Trophoblast cell (in vitro differentiated cells and primary cell): ENCODE results near the gene PLCG2.

ENCODE experiments used
- DNase-seq, 2 donors: peaks; one replicate each; pipeline ENCODE4 v3.0.0-alpha.2; 2016
- H2AFZ ChIP-seq: 2 replicates; pipeline ENCODE4 v1.6.1; 2013; ENCODE audit warnings: low read length, moderate library complexity, mild to moderate bottlenecking; ENCODE audit not compliant: insufficient read depth, poor library complexity
- H2AK5ac ChIP-seq: 2 replicates; pipeline ENCODE4 v1.6.1; 2013; ENCODE audit warnings: mild to moderate bottlenecking, low read length
- H2BK120ac ChIP-seq: 2 replicates; pipeline ENCODE4 v1.6.1; 2013; ENCODE audit warnings: low read length, mild to moderate bottlenecking, moderate library complexity; ENCODE audit not compliant: insufficient read depth, poor library complexity
- H2BK12ac ChIP-seq: 2 replicates; pipeline ENCODE4 v1.6.1; 2013; ENCODE audit warnings: mild to moderate bottlenecking, low read length, moderate library complexity
- H2BK5ac ChIP-seq: 2 replicates; pipeline ENCODE4 v1.6.1; 2013; ENCODE audit warnings: low read length, low read depth, moderate library complexity, mild to moderate bottlenecking; ENCODE audit not compliant: poor library complexity
- H3K14ac ChIP-seq: 2 replicates; pipeline ENCODE4 v1.6.1; 2013; ENCODE audit warnings: mild to moderate bottlenecking, low read length
- H3K18ac ChIP-seq: 2 replicates; pipeline ENCODE4 v1.6.1; 2013; ENCODE audit warnings: mild to moderate bottlenecking, low read length
- H3K23ac ChIP-seq: 2 replicates; pipeline ENCODE4 v1.6.1; 2013; ENCODE audit warnings: low read length
- H3K27ac ChIP-seq: 2 replicates; pipeline ENCODE4 v1.5.1; 2013; ENCODE audit warnings: low read depth, mild to moderate bottlenecking, inconsistent platforms, low read length, moderate library complexity
- H3K27me3 ChIP-seq: 2 replicates; pipeline ENCODE4 v1.6.1; 2013; ENCODE audit warnings: inconsistent platforms, mild to moderate bottlenecking, low read length, moderate library complexity; ENCODE audit not compliant: insufficient read depth
- H3K36me3 ChIP-seq, 2 experiments: 1 replicate in 1 of 2; 2 replicates in 1 of 2; pipeline ENCODE4 v1.6.1; 2013; ENCODE audit warnings: low read length in 2 of 2, mild to moderate bottlenecking in 2 of 2, moderate library complexity in 1 of 2; ENCODE audit not compliant: insufficient read depth in 2 of 2, control insufficient read depth in 1 of 2
- H3K4ac ChIP-seq: 2 replicates; pipeline ENCODE4 v1.6.1; 2013; ENCODE audit warnings: low read depth, mild to moderate bottlenecking, low read length, moderate library complexity
- H3K4me1 ChIP-seq, 2 experiments: 1 replicate in 1 of 2; 2 replicates in 1 of 2; pipeline ENCODE4 v1.6.1; 2013; ENCODE audit warnings: low read length in 2 of 2, mild to moderate bottlenecking in 2 of 2, moderate library complexity in 1 of 2; ENCODE audit not compliant: insufficient read depth in 2 of 2, control insufficient read depth in 1 of 2
- H3K4me2 ChIP-seq: 2 replicates; pipeline ENCODE4 v1.6.1; 2013; ENCODE audit warnings: inconsistent platforms, mild to moderate bottlenecking, low read length, moderate library complexity
- H3K4me3 ChIP-seq: 2 replicates; pipeline ENCODE4 v1.5.1; 2013; ENCODE audit warnings: mild to moderate bottlenecking, low read depth, low read length, inconsistent platforms
- H3K79me1 ChIP-seq: one replicate; pipeline ENCODE4 v1.6.1; 2013; ENCODE audit warnings: low read length
- H3K79me2 ChIP-seq: 2 replicates; pipeline ENCODE4 v1.6.1; 2013; ENCODE audit warnings: low read length, mild to moderate bottlenecking; ENCODE audit not compliant: control insufficient read depth, insufficient read depth, poor library complexity
- H3K9ac ChIP-seq: 2 replicates; pipeline ENCODE4 v1.6.1; 2013; ENCODE audit warnings: mild to moderate bottlenecking, low read length
- H3K9me3 ChIP-seq: 2 replicates; pipeline ENCODE4 v1.6.1; 2013; ENCODE audit warnings: low read depth, mild to moderate bottlenecking, control low read depth, inconsistent platforms, low read length; ENCODE audit not compliant: insufficient read depth
- H4K12ac ChIP-seq: 2 replicates; pipeline ENCODE4 v1.6.1; 2013; ENCODE audit warnings: low read depth, mild to moderate bottlenecking, low read length, moderate library complexity
- H4K8ac ChIP-seq: 2 replicates; pipeline ENCODE4 v1.6.1; 2013; ENCODE audit warnings: low read depth, mild to moderate bottlenecking, low read length, moderate library complexity
- H4K91ac ChIP-seq: one replicate; pipeline ENCODE4 v1.6.1; 2013; ENCODE audit warnings: low read depth, mild to moderate bottlenecking, low read length, moderate library complexity
- WGBS: extraction: QIAGEN DNeasy Blood & Tissue Kit; methylation state at CpG from one replicate; pipeline ENCODE4 v1.1.7; 2013; ENCODE audit warnings: missing lambda C conversion rate; ENCODE audit not compliant: insufficient read length, insufficient coverage; ENCODE audit errors: extremely low coverage; 5-methylcytosine and 5-hydroxymethylcytosine counted together

Gene PLCG2

DNA sequence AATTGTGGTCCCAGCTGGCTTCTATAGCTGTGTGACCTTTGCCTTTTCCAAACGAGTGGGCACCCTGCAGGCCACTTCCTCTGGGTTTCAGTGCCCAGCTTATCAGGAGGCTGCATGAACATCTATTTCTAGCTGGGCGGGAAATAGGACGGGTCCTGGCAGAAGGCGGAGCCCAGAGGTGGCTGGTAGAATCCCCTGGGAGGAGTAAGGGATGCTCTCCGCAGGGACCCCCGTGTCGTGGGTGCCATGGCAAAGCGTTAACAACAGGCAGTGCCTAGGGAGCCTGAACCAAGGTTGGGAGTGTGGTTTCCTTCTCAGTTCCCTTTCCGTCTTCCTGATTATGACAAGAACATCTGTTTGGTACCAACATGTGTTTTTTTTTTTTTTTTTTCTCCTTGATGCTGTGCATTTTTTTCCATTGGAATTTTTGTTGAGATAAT is 58.2 kb downstream of the PLCG2 start:
- H2AFZ ChIP-seq = no peak overlapping the region
- no peak overlapping the region for H4K12ac ChIP-seq
- no peaks in the 10 kb centered on the region for H3K27me3 ChIP-seq
- no CpG with 5 or more reads among the region's 9 CpGs for WGBS
- H3K9me3 ChIP-seq = peaks cover 2% of the 10 kb centered on the region
- no peak overlapping the region for H3K14ac ChIP-seq
- no peak overlapping the region for H3K27ac ChIP-seq
- H3K4me1 ChIP-seq = peaks cover 0 to 4% of the 10 kb centered on the region in 2 experiments
- no peaks in the 10 kb centered on the region for H3K36me3 ChIP-seq
- no peak overlapping the region for H4K8ac ChIP-seq
- no peak overlapping the region for H2BK5ac ChIP-seq
- H3K9ac ChIP-seq = no peak overlapping the region
- no peak overlapping the region for H3K23ac ChIP-seq
- H3K4ac ChIP-seq = no peak overlapping the region
- no peak overlapping the region for H4K91ac ChIP-seq
- no peak overlapping the region for H3K4me2 ChIP-seq
- H2BK120ac ChIP-seq = no peak overlapping the region
- no peak overlapping the region for H3K18ac ChIP-seq
- H2BK12ac ChIP-seq = no peak overlapping the region
- no peak overlapping the region for H3K4me3 ChIP-seq
- H3K79me1 ChIP-seq = no peaks in the 10 kb centered on the region
- H2AK5ac ChIP-seq = no peak overlapping the region
- DNase-seq = no peak
- H3K79me2 ChIP-seq = no peaks in the 10 kb centered on the region

DNA sequence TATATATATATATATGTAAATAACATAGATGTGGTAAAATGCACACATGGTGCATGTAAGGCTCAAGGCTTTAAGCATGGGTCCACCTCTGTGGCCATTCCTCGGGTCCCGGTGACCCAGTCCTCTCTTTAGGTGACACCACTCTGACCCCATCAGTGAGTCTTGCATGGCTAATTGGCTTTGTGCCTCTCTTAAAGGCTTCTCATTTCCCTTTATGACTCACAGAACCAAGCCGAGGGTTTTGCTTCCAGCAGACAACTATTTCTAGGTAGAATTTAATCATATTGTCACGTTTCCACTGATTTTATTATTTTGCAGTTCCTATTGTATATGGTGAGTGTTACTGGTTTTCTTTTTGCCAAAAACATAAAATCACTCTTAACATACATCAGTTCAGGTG is 59.7 kb downstream of the PLCG2 start:
- Histone ChIP-seq H3K36me3 (no peaks in the 10 kb centered on the region), H2AK5ac (no peak overlapping the region), H3K4ac (no peak overlapping the region), H3K4me3 (no peak overlapping the region), H4K8ac (no peak overlapping the region), H3K79me1 (no peaks in the 10 kb centered on the region), H3K18ac (no peak overlapping the region), H3K4me1 (peaks cover 0 to 4% of the 10 kb centered on the region in 2 experiments), H3K27ac (no peak overlapping the region), H2BK120ac (no peak overlapping the region), H2BK5ac (no peak overlapping the region), H3K9me3 (peaks cover 2% of the 10 kb centered on the region), H3K23ac (no peak overlapping the region), H4K12ac (no peak overlapping the region), H2BK12ac (no peak overlapping the region), H4K91ac (no peak overlapping the region), H3K4me2 (no peak overlapping the region), H3K9ac (no peak overlapping the region), H2AFZ (no peak overlapping the region), H3K27me3 (no peaks in the 10 kb centered on the region), H3K14ac (no peak overlapping the region), H3K79me2 (no peaks in the 10 kb centered on the region)
- WGBS = no CpG with 5 or more reads among the region's 4 CpGs
- DNase-seq = no peak

DNA sequence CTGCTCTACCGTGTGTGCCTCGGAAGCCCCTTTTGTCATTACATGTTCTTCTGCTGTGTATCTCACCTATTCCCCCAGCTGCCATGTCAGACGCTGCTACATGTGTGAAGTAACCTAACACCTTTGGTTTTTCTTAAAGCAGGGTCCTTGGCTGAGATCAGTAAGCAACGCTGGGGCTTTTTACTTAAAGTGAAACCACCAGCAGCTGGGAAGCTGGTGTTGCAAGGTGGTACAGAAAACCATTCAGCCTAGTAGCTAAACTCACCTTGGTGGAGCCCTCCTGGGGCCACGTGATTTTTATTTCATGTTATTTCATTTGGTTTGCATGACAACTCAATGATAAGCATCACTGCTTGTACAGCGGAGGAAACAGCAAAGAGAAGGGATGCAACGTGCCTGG is 62.6 kb downstream of the PLCG2 start:
- H3K18ac ChIP-seq = no peak overlapping the region
- H2BK5ac ChIP-seq = no peak overlapping the region
- H2BK12ac ChIP-seq = no peak overlapping the region
- H3K9me3 ChIP-seq = peaks cover 2% of the 10 kb centered on the region
- no peaks in the 10 kb centered on the region for H3K79me2 ChIP-seq
- H3K4me2 ChIP-seq = no peak overlapping the region
- H4K8ac ChIP-seq = no peak overlapping the region
- no peak overlapping the region for H3K27ac ChIP-seq
- no peak overlapping the region for H3K14ac ChIP-seq
- no peaks in the 10 kb centered on the region for H3K36me3 ChIP-seq
- WGBS = no CpG with 5 or more reads among the region's 7 CpGs
- no peak overlapping the region for H4K91ac ChIP-seq
- no peak for DNase-seq
- no peaks in the 10 kb centered on the region for H3K79me1 ChIP-seq
- no peak overlapping the region for H3K9ac ChIP-seq
- no peak overlapping the region for H2BK120ac ChIP-seq
- H2AFZ ChIP-seq = no peak overlapping the region
- H3K27me3 ChIP-seq = no peaks in the 10 kb centered on the region
- no peak overlapping the region for H2AK5ac ChIP-seq
- H3K4me1 ChIP-seq = no peaks in the 10 kb centered on the region
- no peak overlapping the region for H4K12ac ChIP-seq
- H3K4ac ChIP-seq = no peak overlapping the region
- no peak overlapping the region for H3K23ac ChIP-seq
- no peak overlapping the region for H3K4me3 ChIP-seq

DNA sequence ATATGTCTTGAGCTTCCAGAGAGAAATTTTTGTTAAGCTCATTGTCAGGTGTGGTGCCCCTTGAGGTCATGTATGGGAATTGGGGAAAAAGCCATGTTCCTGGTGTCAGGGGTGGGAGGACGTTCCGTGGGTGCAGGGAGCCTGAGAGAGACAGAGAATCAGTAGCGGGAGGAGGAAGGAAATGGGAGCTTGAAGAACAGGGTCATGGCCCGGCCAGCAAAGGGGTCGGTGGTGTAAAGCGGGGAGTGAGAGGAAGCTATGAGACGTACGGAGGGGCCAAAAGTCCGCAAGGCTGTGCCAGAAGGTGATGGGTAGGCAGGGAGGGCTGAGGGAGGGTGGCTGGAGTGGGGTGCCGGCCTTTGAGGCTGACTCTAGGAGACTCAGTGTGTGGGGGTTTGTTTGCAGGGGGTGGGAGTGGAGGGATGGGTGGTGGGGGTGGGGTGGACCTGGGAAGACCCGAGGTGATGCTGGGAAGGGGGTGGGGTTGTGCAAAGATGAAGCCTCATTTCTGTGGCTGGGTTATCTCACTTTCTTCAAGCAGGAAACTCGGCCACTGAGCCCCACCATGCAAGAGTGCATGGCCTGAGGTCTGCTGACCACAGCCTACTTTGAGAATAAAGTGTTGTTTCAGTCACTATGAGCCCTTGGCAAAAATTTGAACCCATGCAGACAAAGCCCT is 63.6 kb downstream of the PLCG2 start:
- Histone ChIP-seq H3K9me3 (peaks cover 2% of the 10 kb centered on the region), H3K9ac (no peak overlapping the region), H2BK120ac (no peak overlapping the region), H3K4me1 (no peaks in the 10 kb centered on the region), H4K91ac (no peak overlapping the region), H3K36me3 (no peaks in the 10 kb centered on the region), H3K18ac (no peak overlapping the region), H2BK12ac (no peak overlapping the region), H3K4ac (no peak overlapping the region), H3K23ac (no peak overlapping the region), H2BK5ac (no peak overlapping the region), H3K79me2 (no peaks in the 10 kb centered on the region), H3K27me3 (no peaks in the 10 kb centered on the region), H2AFZ (no peak overlapping the region), H4K8ac (no peak overlapping the region), H3K4me3 (no peak overlapping the region), H3K79me1 (no peaks in the 10 kb centered on the region), H3K14ac (no peak overlapping the region), H4K12ac (no peak overlapping the region), H2AK5ac (no peak overlapping the region), H3K27ac (no peak overlapping the region), H3K4me2 (no peak overlapping the region)
- no peak for DNase-seq
- WGBS = no CpG with 5 or more reads among the region's 12 CpGs
